Activated CD4-positive, alpha-beta memory T cell treated with anti-CD3 and anti-CD28 coated beads, Interleukin-2, amount 10 ng/mL, durations not matched to agents 7 days and 5 days (primary cell): ENCODE data around the gene CRKL. TPM values are rescaled to one million over a fixed set of nuclear protein-coding genes. Genes with fewer than 3 reads are reported as not detected.
A peak's percentile ranks its signal among the peaks of the same experiment; 100 is the strongest.
"Not testable (repeated sequence)": the region's sequence is repeated elsewhere in the genome, so short reads cannot be mapped to it uniquely, and the experiment has no call there.

Experiments
- CTCF ChIA-PET: fragments of 350-600 bp; sonication (Branson Sonifier 250); formaldehyde crosslinking; loops from one replicate; lab custom pipeline; 2021; ENCODE audit warnings: antibody characterized with exemption, inconsistent platforms; lab: Charles Lee
- POLR2A ChIA-PET: fragments of 350-600 bp; sonication (Branson Sonifier 250); formaldehyde crosslinking; loops from one replicate; lab custom pipeline; 2021; ENCODE audit warnings: antibody characterized with exemption; lab: Charles Lee
- DNase-seq: peaks from one replicate; pipeline ENCODE4 v3.0.0-alpha.2; 2020
- H3K27ac Mint-ChIP-seq: one replicate; pipeline ENCODE4 v1.8.0; 2021; ENCODE audit warnings: mild to moderate bottlenecking, mixed read lengths
- H3K27me3 Mint-ChIP-seq: one replicate; pipeline ENCODE4 v1.8.0; 2021; ENCODE audit warnings: mixed read lengths
- H3K36me3 Mint-ChIP-seq: one replicate; pipeline ENCODE4 v1.8.0; 2021; ENCODE audit warnings: low read depth, mixed read lengths
- H3K4me1 Mint-ChIP-seq: one replicate; pipeline ENCODE4 v1.8.0; 2021; ENCODE audit warnings: mixed read lengths
- H3K4me3 Mint-ChIP-seq: one replicate; pipeline ENCODE4 v1.8.0; 2021; ENCODE audit warnings: mild to moderate bottlenecking, mixed read lengths
- H3K9me3 Mint-ChIP-seq: one replicate; pipeline ENCODE4 v1.8.0; 2021; ENCODE audit warnings: mixed read lengths
- total RNA-seq, 2 experiments: library from RNA; stranded (reverse); gene quantifications; one replicate each; pipeline ENCODE4 v1.2.3, GENCODE V29; 2021

CRKL gene
- total RNA-seq, 2 experiments from 2014 or later, result 84.8 to 88.2 TPM

DNA sequence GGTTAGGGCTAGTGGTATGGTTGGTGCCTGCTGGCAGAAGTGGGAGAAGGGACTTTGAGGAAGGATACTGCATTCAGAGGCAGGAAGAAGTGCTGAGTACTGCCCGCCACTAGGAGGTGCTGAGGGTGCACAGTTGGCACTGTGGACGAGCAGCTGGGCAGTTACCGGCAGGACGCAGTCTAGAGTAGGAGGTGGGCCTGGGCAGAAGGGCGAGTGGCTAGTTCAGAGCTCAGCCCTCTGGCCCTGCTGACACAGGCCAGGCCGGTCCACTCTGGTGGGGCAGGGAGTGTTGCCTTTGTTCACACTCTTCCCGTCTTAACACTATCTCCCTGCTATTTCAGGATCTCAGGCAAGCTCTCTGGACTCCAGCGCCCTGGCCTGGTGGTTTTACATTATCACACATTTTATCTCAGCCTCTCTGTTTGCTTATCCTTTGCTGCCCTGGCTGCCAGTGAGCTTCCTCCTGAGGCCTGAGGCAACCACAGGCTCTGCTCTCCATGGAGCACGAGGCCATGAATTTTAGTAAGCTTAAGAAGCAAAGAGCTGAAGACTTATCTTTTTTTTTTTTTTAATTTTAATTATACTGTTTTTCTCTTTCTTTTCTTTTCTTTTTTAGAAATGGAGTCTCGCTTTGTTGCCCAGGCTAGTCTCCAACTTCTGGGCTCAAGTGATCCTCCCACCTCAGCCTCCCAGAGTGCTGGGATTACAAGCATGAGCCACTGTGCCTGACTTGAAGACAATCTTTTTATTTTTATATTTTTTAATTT is 31.5 kb upstream of the CRKL start:
- no peaks in the 10 kb centered on the region for H3K27me3 Mint-ChIP-seq

DNA sequence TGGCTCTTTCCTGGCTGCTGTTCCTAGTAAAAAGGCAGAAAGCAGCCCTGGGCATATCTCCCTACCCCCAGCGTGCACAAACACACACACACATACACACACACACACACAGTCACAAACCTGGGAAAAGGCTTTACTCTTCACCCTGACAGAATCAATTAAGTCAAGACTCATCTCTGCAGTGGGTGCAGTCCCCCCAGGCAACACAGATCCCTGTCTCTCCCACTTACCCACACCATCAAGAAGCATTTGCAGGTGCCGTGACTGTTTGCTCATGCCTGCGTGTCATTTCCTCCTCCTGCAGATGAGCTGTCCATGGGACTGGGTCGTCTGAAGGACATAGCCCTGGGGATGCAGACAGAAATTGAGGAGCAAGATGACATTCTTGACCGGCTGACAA is 29.8 kb upstream of the CRKL start:
- no peaks in the 10 kb centered on the region for H3K27me3 Mint-ChIP-seq
- CTCF ChIA-PET, result no interaction called here
- no peak for DNase-seq
- H3K4me1 Mint-ChIP-seq, result no peaks in the 10 kb centered on the region
- POLR2A ChIA-PET, result no interaction called here
- no peak overlapping the region for H3K27ac Mint-ChIP-seq
- no peak overlapping the region for H3K4me3 Mint-ChIP-seq
- no peaks in the 10 kb centered on the region for H3K9me3 Mint-ChIP-seq
- peaks cover 41% of the 10 kb centered on the region for H3K36me3 Mint-ChIP-seq

More for the DNA sequence above, 31.5 kb upstream of the CRKL start:
- no peaks in the 10 kb centered on the region for H3K4me1 Mint-ChIP-seq
- DNase-seq, result peak; percentile 42
- H3K4me3 Mint-ChIP-seq, result no peak overlapping the region
- H3K27ac Mint-ChIP-seq, result no peak overlapping the region
- H3K36me3 Mint-ChIP-seq, result peaks cover 52% of the 10 kb centered on the region
- H3K9me3 Mint-ChIP-seq, result no peaks in the 10 kb centered on the region
- CTCF ChIA-PET, result interaction anchor here (0.7 to 1.4 kb wide), 6 partner anchors 10 to 729 kb away, joined by 3 to 4 read pairs (median 3); no protein-coding TSS in a partner anchor
- POLR2A ChIA-PET, result interaction anchor here (0.6 kb wide), 1 partner anchor 1405 kb away, joined by 3 read pairs; no protein-coding TSS in a partner anchor

DNA sequence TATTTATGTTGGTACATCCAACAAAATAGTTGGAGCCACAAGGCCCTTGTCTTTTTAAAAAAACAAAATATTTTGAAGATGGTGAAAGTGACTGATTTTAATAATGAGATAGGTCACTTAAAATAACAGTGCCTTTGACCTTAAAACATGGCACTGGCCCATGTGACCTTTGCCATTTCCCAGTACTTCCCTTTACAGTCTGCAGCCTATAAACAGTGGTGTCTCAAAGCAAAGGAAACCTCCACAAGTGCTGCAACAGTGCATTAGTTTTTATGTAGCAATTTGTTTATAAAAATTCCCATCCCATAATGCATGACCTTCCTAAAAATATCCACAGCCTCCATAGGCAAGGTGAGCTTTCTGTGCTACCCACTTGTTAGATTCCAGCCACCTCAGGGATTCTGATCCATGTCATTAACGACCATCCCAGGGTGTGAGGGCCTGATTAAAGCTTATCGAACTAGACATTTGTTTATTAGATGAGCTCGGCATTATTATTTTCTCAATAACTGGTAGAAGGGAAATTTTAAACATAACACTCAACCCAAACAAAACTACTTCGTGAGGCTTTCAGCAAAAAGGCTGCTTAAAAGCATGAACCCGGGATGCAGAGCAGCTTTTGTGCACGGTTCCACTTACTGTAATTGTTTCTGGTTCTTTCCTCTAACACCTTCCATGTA is 28.0 kb upstream of the CRKL start:
- CTCF ChIA-PET, result interaction anchor here (1.6 kb wide), 1 partner anchor 33 kb away, joined by 3 read pairs; no protein-coding TSS in a partner anchor
- no peak overlapping the region for H3K27ac Mint-ChIP-seq
- peaks cover 30% of the 10 kb centered on the region for H3K36me3 Mint-ChIP-seq
- no peak for DNase-seq
- no peaks in the 10 kb centered on the region for H3K27me3 Mint-ChIP-seq
- H3K9me3 Mint-ChIP-seq, result no peaks in the 10 kb centered on the region
- H3K4me1 Mint-ChIP-seq, result no peaks in the 10 kb centered on the region
- no peak overlapping the region for H3K4me3 Mint-ChIP-seq
- POLR2A ChIA-PET, result no interaction called here

DNA sequence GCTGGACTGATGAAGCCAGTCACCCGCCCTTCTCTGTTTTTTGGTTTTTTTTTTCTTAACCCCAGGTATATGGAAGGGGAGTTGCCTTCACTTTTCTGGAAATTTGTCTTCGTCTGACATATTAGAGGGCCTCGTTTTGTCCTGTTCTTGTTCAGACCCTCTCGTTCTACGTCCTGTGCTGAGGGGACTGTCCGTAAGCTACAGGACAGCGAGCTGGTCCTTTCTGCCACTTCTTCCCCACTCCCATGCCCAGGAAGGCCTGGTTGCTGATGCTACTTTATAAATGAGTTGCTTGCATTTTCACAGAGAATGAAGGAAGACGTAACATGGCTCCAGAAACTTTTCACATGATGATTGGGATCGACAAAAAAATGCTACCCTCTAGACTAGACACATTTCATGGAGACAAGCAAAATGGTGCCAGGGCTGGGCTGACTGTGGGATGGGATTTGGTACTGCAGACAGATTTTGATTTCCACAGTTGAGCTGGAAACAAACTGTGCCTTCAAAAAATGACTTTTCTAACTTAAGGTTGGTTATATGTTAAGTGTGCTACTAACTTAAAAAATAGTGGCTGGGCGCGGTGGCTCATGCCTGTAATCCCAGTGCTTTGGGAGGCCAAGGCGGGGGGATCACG is 27.2 kb upstream of the CRKL start:
- no peak for DNase-seq
- Mint-ChIP-seq H3K4me3 (no peak overlapping the region), H3K4me1 (no peaks in the 10 kb centered on the region), H3K27ac (no peak overlapping the region), H3K27me3 (no peaks in the 10 kb centered on the region), H3K9me3 (no peaks in the 10 kb centered on the region), H3K36me3 (peaks cover 25% of the 10 kb centered on the region)
- ChIA-PET CTCF (interaction anchor here (1.6 kb wide), 1 partner anchor 34 kb away, joined by 3 read pairs; no protein-coding TSS in a partner anchor), POLR2A (no interaction called here)

DNA sequence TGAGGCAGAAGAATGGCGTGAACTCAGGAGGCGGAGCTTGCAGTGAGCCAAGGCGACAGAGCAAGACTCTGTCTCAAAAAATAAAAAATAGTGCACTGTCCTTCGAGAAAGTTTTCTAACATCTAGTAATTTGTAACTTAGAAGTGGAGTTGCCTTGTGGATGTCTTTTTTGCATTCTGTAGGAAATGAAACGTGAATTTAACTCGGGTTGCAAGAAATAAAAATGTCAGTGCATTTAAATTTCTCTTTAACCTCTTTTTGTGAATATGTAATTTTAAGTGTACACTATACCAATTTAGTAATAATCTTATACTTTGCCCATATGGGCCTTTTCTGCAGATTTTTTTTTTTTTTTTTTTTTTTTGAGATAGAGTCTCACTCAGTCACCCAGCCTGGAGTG is 26.2 kb upstream of the CRKL start:
- H3K9me3 Mint-ChIP-seq, result no peaks in the 10 kb centered on the region
- peaks cover 2% of the 10 kb centered on the region for H3K27me3 Mint-ChIP-seq
- CTCF ChIA-PET, result no interaction called here
- no peak overlapping the region for H3K4me3 Mint-ChIP-seq
- POLR2A ChIA-PET, result no interaction called here
- H3K27ac Mint-ChIP-seq, result no peak overlapping the region
- peaks cover 16% of the 10 kb centered on the region for H3K36me3 Mint-ChIP-seq
- H3K4me1 Mint-ChIP-seq, result no peaks in the 10 kb centered on the region
- no peak for DNase-seq

DNA sequence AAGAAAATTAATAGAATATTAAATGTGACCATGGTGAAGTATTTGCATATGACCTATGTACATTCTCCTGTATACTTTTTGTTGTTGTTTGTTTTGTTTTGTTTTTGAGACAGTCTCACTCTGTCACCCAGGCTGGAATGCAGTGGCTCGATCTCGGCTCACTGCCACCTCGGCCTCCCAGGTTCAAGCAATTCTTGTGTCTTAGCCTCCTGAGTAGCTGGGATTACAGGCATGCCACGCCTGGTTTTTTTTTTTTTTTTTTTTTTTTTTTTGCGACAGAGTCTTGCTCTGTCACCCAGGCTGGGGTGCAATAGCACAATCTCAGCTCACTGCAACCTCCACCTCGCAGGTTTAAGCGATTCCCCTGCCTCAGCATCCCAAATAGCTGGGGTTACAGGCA is 19.5 kb upstream of the CRKL start:
- CTCF ChIA-PET, result interaction anchor here (0.7 to 1.7 kb wide), 2 partner anchors 12 to 104 kb away, joined by 3 to 4 read pairs; no protein-coding TSS in a partner anchor
- H3K4me1 Mint-ChIP-seq, H3K27me3 Mint-ChIP-seq, POLR2A ChIA-PET, DNase-seq, H3K4me3 Mint-ChIP-seq, H3K9me3 Mint-ChIP-seq, H3K36me3 Mint-ChIP-seq, H3K27ac Mint-ChIP-seq: not testable (repeated sequence)

DNA sequence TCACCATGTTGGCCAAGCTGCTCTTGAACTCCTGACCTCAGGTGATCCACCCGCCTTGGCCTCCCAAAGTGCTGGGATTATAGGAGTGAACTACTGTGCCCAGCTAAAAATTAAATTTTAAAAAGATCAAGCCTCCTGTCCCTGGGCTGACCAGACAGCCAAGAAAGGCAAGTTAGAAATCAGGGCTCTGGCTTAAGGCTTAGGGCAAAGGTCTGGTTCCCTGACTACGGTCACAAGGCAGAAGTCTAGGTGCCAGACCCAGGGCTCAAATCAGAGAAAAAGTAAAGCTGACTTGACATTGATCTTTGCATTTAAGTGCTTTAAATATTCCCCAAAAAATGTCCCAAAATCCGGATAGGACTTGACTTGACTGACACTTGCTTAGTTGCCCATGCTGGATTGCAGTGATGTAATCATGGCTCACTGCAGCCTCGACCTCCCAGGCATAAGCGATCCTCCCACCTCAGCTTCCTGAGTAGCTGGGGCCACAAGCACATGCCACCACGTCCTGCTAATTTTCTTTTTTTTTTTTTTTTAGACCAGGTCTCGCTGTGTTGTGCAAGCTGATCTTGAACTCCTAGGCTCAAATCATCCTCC is 17.3 kb upstream of the CRKL start:
- H3K36me3 Mint-ChIP-seq, result no peaks in the 10 kb centered on the region
- H3K9me3 Mint-ChIP-seq, result no peaks in the 10 kb centered on the region
- DNase-seq, result no peak
- no peak overlapping the region for H3K27ac Mint-ChIP-seq
- peaks cover 2% of the 10 kb centered on the region for H3K27me3 Mint-ChIP-seq
- POLR2A ChIA-PET, result interaction anchor here (0.6 kb wide), 1 partner anchor 29 kb away, joined by 3 read pairs; no protein-coding TSS in a partner anchor
- CTCF ChIA-PET, result interaction anchor here (0.9 kb wide), 1 partner anchor 815 kb away, joined by 3 read pairs; no protein-coding TSS in a partner anchor
- no peak overlapping the region for H3K4me3 Mint-ChIP-seq
- peaks cover 5% of the 10 kb centered on the region for H3K4me1 Mint-ChIP-seq

DNA sequence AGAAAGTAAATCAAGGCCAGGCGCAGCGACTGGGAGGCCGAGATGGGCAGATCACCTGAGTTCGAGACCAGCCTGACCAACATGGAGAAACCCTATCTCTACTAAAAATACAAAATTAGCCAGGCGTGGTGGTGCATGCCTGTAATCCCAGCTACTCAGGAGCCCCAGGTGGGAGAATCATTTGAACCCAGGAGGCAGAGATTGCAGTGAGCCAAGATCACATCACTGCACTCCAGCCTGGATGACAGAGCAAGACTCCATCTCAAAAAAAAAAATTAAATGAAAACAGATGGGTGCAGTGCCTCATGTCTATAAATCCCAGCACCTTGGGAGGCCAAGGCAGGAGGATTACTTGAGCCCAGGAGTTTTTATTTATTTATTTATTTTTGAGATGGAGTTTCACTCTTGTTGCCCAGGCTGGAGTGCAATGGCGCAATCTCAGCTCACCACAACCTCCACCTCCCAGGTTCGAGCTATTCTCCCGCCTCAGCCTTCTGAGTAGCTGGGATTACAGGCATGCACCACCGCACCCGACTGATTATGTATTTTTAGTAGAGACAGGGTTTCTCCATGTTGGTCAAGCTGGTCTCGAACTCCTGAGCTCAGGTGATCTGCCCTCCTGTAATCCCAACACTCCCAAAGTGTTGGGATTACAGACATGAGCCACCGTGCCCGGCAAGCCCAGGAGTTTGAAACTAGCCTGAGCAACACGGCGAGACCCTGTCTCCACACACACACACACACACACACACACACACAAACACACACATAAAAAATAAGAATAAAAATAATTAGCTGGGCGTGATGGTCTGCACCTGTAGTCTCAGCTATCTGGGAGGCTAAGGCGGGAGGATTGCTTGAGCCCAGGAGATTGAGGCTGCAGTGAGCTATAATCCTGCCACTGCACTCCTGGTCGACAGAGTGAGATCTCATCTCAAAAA is 15.8 kb upstream of the CRKL start:
- not testable (repeated sequence) for H3K9me3 Mint-ChIP-seq, DNase-seq
- POLR2A ChIA-PET, result interaction anchor here (0.7 kb wide), 1 partner anchor 1626 kb away, joined by 3 read pairs; no protein-coding TSS in a partner anchor

DNA sequence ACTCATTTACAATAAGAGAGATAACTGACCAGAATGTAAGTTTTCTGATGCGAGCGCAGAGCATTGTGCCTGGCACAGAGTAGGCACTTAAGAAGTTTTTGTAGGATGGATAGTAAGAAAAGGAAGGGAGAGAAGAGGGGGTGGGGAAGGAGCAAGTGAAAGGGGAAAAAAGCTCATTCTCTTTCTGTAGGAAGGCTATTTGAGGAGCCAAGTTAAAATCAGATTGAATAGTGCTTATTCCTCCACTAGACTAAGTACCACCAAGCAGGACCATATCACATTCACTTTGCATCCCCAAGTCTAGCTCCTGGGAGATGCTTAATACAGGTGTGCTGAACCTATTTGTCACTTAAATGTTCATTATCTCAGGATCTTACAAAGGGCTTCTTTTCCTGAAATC is 14.1 kb upstream of the CRKL start:
- no peaks in the 10 kb centered on the region for H3K36me3 Mint-ChIP-seq
- H3K4me1 Mint-ChIP-seq, result peaks cover 5% of the 10 kb centered on the region
- no peaks in the 10 kb centered on the region for H3K9me3 Mint-ChIP-seq
- H3K27ac Mint-ChIP-seq, result no peak overlapping the region
- H3K4me3 Mint-ChIP-seq, result no peak overlapping the region
- ChIA-PET CTCF (no interaction called here), POLR2A (no interaction called here)
- peaks cover 8% of the 10 kb centered on the region for H3K27me3 Mint-ChIP-seq
- no peak for DNase-seq

More for the DNA sequence above, 15.8 kb upstream of the CRKL start:
- H3K4me3 Mint-ChIP-seq, H3K4me1 Mint-ChIP-seq, H3K27me3 Mint-ChIP-seq, H3K27ac Mint-ChIP-seq, CTCF ChIA-PET, H3K36me3 Mint-ChIP-seq: not testable (repeated sequence)

DNA sequence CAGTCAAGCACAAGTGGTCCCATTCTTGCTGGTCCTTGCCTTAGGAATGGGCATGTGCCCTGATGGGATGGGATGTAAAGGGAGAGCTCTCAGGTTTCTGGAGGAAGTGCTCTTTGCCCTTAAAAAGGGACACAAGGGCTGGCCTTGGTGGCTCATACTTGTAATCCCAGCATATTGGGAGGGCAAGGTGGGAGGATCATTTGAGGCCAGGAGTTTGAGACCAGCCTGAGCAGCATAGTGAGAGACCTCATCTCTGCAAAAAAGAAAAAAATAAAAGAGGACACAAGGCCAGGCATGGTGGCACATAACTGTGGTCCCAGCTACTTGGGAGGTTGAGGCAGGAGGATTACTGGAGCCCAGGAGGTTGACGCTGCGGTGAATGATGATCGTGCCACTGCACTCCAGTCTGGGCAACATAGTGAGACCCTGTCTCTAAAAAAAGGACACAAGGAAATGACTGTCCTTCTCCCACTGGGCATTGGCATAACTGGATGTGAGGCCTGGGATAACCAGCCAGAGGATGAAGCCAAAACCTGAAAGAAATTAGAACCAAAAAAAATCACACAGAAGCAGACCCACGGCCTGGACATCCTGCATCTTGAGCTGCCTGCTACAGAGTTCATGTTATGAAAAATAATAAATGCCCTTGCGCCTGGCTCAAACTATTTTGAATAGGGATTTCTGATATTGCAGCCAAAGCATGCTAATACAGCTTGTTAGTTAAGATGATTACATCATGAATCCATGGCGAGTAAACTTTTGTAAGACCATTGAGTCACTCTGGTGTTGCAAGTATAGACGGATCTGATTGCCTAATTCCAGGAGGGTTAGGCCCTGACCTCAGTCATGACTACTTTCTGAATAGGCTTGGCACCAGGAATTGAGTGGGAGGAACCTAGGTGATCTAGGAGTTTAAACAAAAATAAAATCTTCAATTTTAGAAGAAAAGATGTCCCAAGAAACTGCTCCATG is 12.9 kb upstream of the CRKL start:
- no peak overlapping the region for H3K27ac Mint-ChIP-seq
- ChIA-PET CTCF (interaction anchor here (0.6 kb wide), 1 partner anchor 11 kb away, joined by 3 read pairs; no protein-coding TSS in a partner anchor), POLR2A (no interaction called here)
- no peak for DNase-seq
- H3K9me3 Mint-ChIP-seq, result no peaks in the 10 kb centered on the region
- peaks cover 5% of the 10 kb centered on the region for H3K4me1 Mint-ChIP-seq
- H3K27me3 Mint-ChIP-seq, result peaks cover 8% of the 10 kb centered on the region
- no peaks in the 10 kb centered on the region for H3K36me3 Mint-ChIP-seq
- H3K4me3 Mint-ChIP-seq, result no peak overlapping the region

DNA sequence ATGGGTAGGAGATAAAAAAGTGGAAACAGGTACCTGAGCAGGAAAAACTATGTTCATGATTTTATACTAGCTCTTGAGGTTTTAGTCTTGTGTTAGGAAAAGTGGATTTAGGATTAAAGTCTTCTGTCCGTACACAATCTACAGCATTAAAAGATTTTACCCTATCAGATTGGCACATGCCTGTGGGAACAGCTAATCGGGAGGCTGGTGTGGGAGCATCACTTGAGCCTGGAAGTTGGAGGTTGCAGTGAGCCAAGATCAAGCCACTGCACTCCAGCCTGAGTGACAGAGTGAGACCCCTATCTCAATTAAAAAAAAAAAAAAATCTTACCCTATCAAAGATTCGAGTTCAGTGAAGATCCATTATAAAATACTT is 12.2 kb upstream of the CRKL start:
- peaks cover 8% of the 10 kb centered on the region for H3K27me3 Mint-ChIP-seq
- H3K36me3 Mint-ChIP-seq, result no peaks in the 10 kb centered on the region
- no peak overlapping the region for H3K27ac Mint-ChIP-seq
- ChIA-PET CTCF (interaction anchor here (0.6 kb wide), 1 partner anchor 11 kb away, joined by 3 read pairs; no protein-coding TSS in a partner anchor), POLR2A (no interaction called here)
- DNase-seq, result no peak
- peaks cover 7% of the 10 kb centered on the region for H3K4me1 Mint-ChIP-seq
- no peak overlapping the region for H3K4me3 Mint-ChIP-seq
- no peaks in the 10 kb centered on the region for H3K9me3 Mint-ChIP-seq
